Hepatocyte (in vitro differentiated cells): Measurements from ENCODE around the gene TMEM14C. TPM values are rescaled to one million over a fixed set of nuclear protein-coding genes. Genes with fewer than 3 reads are reported as not detected.
"Not testable (repeated sequence)": the region's sequence is repeated elsewhere in the genome, so short reads cannot be mapped to it uniquely, and the experiment has no call there.

Experiments
- DNase-seq: peaks from one replicate; pipeline ENCODE4 v3.0.0-alpha.2; 2016; ENCODE audit warnings: low spot score
- H2AFZ ChIP-seq: fragments of 200-600 bp; sonication (generic); 2 replicates; pipeline ENCODE4 v1.6.0; 2016; ENCODE audit warnings: antibody characterized with exemption, mild to moderate bottlenecking
- H3K27ac ChIP-seq: fragments of 200-600 bp; sonication (generic); 2 replicates; pipeline ENCODE4 v1.5.1; 2016; ENCODE audit warnings: mild to moderate bottlenecking
- H3K27me3 ChIP-seq: fragments of 200-600 bp; sonication (generic); 2 replicates; pipeline ENCODE4 v1.6.1; 2016
- H3K36me3 ChIP-seq: fragments of 200-600 bp; sonication (generic); replicated peaks from 2 replicates; pipeline ENCODE4 v1.5.1; 2016; ENCODE audit warnings: low read depth; ENCODE audit not compliant: insufficient read depth
- H3K4me1 ChIP-seq: fragments of 200-600 bp; sonication (generic); 2 replicates; pipeline ENCODE4 v1.5.1; 2016; ENCODE audit warnings: mild to moderate bottlenecking, moderate library complexity; ENCODE audit not compliant: insufficient read depth
- H3K4me2 ChIP-seq: fragments of 200-600 bp; sonication (generic); 2 replicates; pipeline ENCODE4 v1.6.0; 2016
- H3K4me3 ChIP-seq: fragments of 200-600 bp; sonication (generic); 2 replicates; pipeline ENCODE4 v1.5.1; 2016; ENCODE audit warnings: mild to moderate bottlenecking
- H3K79me2 ChIP-seq: fragments of 200-600 bp; sonication (generic); 2 replicates; pipeline ENCODE4 v1.6.0; 2017; ENCODE audit warnings: mild to moderate bottlenecking
- H3K9me2 ChIP-seq: fragments of 200-600 bp; sonication (generic); replicated peaks from 2 replicates; pipeline ENCODE4 v1.6.0; 2017; ENCODE audit warnings: mild to moderate bottlenecking; ENCODE audit not compliant: insufficient read depth
- H3K9me3 ChIP-seq: fragments of 200-600 bp; sonication (generic); 2 replicates; pipeline ENCODE4 v1.5.1; 2016; ENCODE audit warnings: low read depth, mild to moderate bottlenecking
- H4K20me1 ChIP-seq: fragments of 200-600 bp; sonication (generic); 2 replicates; pipeline ENCODE4 v1.6.0; 2016; ENCODE audit warnings: mild to moderate bottlenecking; ENCODE audit not compliant: insufficient read depth, poor library complexity, severe bottlenecking
- CTCF ChIP-seq: fragments of 200-600 bp; sonication (generic); IDR thresholded peaks from 2 replicates; pipeline ENCODE4 v1.5.1; 2016; ENCODE audit warnings: antibody characterized with exemption, mild to moderate bottlenecking; ENCODE audit not compliant: poor library complexity
- EZH2 ChIP-seq: fragments of 200-600 bp; sonication (generic); IDR thresholded peaks from 2 replicates; pipeline ENCODE4 v1.6.1; 2016; ENCODE audit warnings: antibody characterized with exemption, mild to moderate bottlenecking, borderline replicate concordance
- EZH2phosphoT487 ChIP-seq: fragments of 200-600 bp; sonication (generic); IDR thresholded peaks from one replicate; pipeline ENCODE4 v1.6.1; 2018; ENCODE audit warnings: antibody characterized with exemption, mild to moderate bottlenecking, low read depth, moderate library complexity; ENCODE audit not compliant: unreplicated experiment, severe bottlenecking
- WGBS: methylation state at CpG from one replicate; pipeline ENCODE4 v1.1.6; 2016; ENCODE audit warnings: low lambda C conversion rate; ENCODE audit errors: missing lambda C conversion rate; 5-methylcytosine and 5-hydroxymethylcytosine counted together
- polyA plus RNA-seq: library from polyadenylated mRNA; unstranded; fragments of >200 nt; fragmentation: Nextera tagmentation; extraction: Ambion mirVana; gene quantifications from 2 replicates; pipeline ENCODE4 v1.2.1, GENCODE V29; 2016
- total RNA-seq: library from RNA; depleted of rRNA; stranded (reverse); fragments of >200 nt; gene quantifications from 2 replicates; pipeline ENCODE4 v1.2.3, GENCODE V29; 2014

The TMEM14C gene
- total and polyA plus RNA-seq, 2 experiments from 2014 or later, result 155 to 176 TPM

- Histone ChIP-seq H3K9me3 (no peaks in the 10 kb centered on the region), H3K27me3 (no peaks in the 10 kb centered on the region), H3K9me2 (no peaks in the 10 kb centered on the region), H4K20me1 (no peaks in the 10 kb centered on the region), H3K4me3 (no peak overlapping the region), H3K27ac (peak overlapping the region; percentile 48), H3K4me2 (no peak overlapping the region), H3K36me3 (no peaks in the 10 kb centered on the region), H2AFZ (no peak overlapping the region), H3K4me1 (no peaks in the 10 kb centered on the region), H3K79me2 (peaks cover 7% of the 10 kb centered on the region)
- TF ChIP-seq EZH2phosphoT487 (no peak), EZH2 (no peak), CTCF (no peak)
- WGBS, result 95% methylated on average over 3 of the region's 3 CpGs
- DNase-seq, result no peak
These were observed 11.0 kb downstream of the TMEM14C start for GRCh38 chr6:10733863-10734262.

- no peak overlapping the region for H3K27ac ChIP-seq
- H3K4me2 ChIP-seq, result no peak overlapping the region
- 92% methylated on average over 2 of the region's 2 CpGs for WGBS
- DNase-seq, result no peak
- H3K36me3 ChIP-seq, result no peaks in the 10 kb centered on the region
- H4K20me1 ChIP-seq, result no peaks in the 10 kb centered on the region
- H3K27me3 ChIP-seq, result no peaks in the 10 kb centered on the region
- H3K9me2 ChIP-seq, result no peaks in the 10 kb centered on the region
- H3K4me3 ChIP-seq, result no peak overlapping the region
- no peak for TF ChIP-seq EZH2
- no peak for TF ChIP-seq EZH2phosphoT487
- TF ChIP-seq CTCF, result no peak
- no peaks in the 10 kb centered on the region for H3K9me3 ChIP-seq
- peaks cover 7% of the 10 kb centered on the region for H3K79me2 ChIP-seq
- H3K4me1 ChIP-seq, result no peaks in the 10 kb centered on the region
- no peak overlapping the region for H2AFZ ChIP-seq
These were observed 13.9 kb downstream of the TMEM14C start for GRCh38 chr6:10736731-10737130.

DNA sequence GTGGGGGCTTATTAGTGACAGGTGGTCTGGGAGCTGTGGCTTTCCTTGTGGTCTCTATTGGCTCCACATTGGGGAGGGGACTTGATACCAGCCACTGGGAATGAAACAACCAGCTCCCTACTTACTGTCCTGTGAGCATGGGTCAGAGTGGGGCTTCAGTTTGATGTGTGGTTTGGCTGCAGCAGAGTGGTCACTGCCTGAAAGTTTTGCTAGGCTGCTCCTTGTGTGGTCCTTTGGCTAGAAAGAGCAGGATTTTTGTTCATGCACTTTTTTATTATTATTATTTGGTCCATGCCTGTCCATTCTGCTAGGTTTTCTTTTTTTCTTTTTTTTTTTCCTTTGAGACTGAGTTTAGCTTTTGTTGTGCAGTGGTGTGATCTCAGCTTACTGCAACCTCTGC is 17.2 kb downstream of the TMEM14C start:
- DNase-seq, result no peak
- Histone ChIP-seq H3K4me2 (no peak overlapping the region), H4K20me1 (no peaks in the 10 kb centered on the region)

DNA sequence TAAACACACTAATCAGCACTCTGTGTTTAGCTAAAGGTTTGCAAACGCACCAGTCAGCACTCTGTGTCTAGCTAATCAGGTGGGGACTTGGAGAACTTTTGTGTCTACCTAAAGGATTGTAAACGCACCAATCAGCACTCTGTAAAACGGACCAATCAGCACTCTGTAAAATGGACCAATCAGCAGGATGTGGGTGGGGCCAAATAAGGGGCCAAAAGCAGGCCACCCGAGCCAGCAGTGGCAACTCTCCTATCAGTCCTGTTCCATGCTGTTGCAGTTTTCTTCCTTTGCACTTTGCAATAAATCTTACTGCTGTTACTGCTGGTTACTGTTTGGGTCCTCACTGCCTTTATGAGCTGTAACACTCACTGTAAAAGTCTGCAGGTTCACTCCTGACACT is 18.8 kb downstream of the TMEM14C start:
- not testable (repeated sequence) for H4K20me1 ChIP-seq, H3K9me3 ChIP-seq, H3K27me3 ChIP-seq, H3K4me1 ChIP-seq, H3K4me3 ChIP-seq, H2AFZ ChIP-seq, H3K36me3 ChIP-seq, H3K27ac ChIP-seq, H3K9me2 ChIP-seq, H3K79me2 ChIP-seq, H3K4me2 ChIP-seq, DNase-seq
- 98% methylated on average over 4 of the region's 4 CpGs for WGBS

More for the DNA sequence above, 17.2 kb downstream of the TMEM14C start:
- no peaks in the 10 kb centered on the region for H3K27me3 ChIP-seq
- H3K9me2 ChIP-seq, result no peaks in the 10 kb centered on the region
- H3K27ac ChIP-seq, result no peak overlapping the region
- TF ChIP-seq EZH2phosphoT487 (no peak), EZH2 (no peak), CTCF (no peak)
- no peak overlapping the region for H2AFZ ChIP-seq
- H3K4me3 ChIP-seq, result no peak overlapping the region
- H3K4me1 ChIP-seq, result no peaks in the 10 kb centered on the region
- H3K9me3 ChIP-seq, result no peaks in the 10 kb centered on the region
- H3K79me2 ChIP-seq, result peaks cover 7% of the 10 kb centered on the region
- no peaks in the 10 kb centered on the region for H3K36me3 ChIP-seq
